Eye (tissue), 1 donor: Measurements from ENCODE around the gene NLGN4X.

Experiments
- DNase-seq: peaks from one replicate; pipeline ENCODE4 v3.0.0-alpha.2; 2015

The NLGN4X gene

GRCh38 chrX:5842601-5843000 is 386.1 kb downstream of the NLGN4X start:
- DNase-seq, result no peak
